ENCODE results near the gene SLC4A2.

Gene SLC4A2

GRCh38 chr7:151062111-151062398 is 2.7 kb downstream of the SLC4A2 start:
- Histone ChIP-seq H3F3A (ENCODE audit: insufficient read depth, low read length) (peaks cover 12% of the 10 kb centered on the region), H3K4me2 (ENCODE audit: low read depth, low read length) (no peak overlapping the region), H3K36me3 (replicated peaks; ENCODE audit: insufficient read depth, low read length) (no peaks in the 10 kb centered on the region), H4K20me1 (ENCODE audit: insufficient read depth, low read length) (no peaks in the 10 kb centered on the region), H3K9me2 (replicated peaks; ENCODE audit: insufficient read depth, low read length) (no peaks in the 10 kb centered on the region), H3K9ac (ENCODE audit: low read length) (no peak overlapping the region), H2AFZ (ENCODE audit: low read length) (no peak overlapping the region), H3K27ac (ENCODE audit: low read length) (no peak overlapping the region), H3K79me2 (ENCODE audit: low read length) (peaks cover 35% of the 10 kb centered on the region), H3K9me3 (replicated peaks; ENCODE audit: insufficient read depth, low read length) (no peaks in the 10 kb centered on the region), H3K27me3 (replicated peaks; ENCODE audit: insufficient read depth, low read length) (no peaks in the 10 kb centered on the region), H3K4me1 (ENCODE audit: low read length) (peaks cover 2% of the 10 kb centered on the region), H3K4me3 (ENCODE audit: low read length) (no peak overlapping the region)
- TF ChIP-seq, protein P1, sequence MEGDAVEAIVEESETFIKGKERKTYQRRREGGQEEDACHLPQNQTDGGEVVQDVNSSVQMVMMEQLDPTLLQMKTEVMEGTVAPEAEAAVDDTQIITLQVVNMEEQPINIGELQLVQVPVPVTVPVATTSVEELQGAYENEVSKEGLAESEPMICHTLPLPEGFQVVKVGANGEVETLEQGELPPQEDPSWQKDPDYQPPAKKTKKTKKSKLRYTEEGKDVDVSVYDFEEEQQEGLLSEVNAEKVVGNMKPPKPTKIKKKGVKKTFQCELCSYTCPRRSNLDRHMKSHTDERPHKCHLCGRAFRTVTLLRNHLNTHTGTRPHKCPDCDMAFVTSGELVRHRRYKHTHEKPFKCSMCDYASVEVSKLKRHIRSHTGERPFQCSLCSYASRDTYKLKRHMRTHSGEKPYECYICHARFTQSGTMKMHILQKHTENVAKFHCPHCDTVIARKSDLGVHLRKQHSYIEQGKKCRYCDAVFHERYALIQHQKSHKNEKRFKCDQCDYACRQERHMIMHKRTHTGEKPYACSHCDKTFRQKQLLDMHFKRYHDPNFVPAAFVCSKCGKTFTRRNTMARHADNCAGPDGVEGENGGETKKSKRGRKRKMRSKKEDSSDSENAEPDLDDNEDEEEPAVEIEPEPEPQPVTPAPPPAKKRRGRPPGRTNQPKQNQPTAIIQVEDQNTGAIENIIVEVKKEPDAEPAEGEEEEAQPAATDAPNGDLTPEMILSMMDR (IDR thresholded peaks at IDR 0.05; ENCODE audit: low read length): no peak
- no peak for DNase-seq

DNA sequence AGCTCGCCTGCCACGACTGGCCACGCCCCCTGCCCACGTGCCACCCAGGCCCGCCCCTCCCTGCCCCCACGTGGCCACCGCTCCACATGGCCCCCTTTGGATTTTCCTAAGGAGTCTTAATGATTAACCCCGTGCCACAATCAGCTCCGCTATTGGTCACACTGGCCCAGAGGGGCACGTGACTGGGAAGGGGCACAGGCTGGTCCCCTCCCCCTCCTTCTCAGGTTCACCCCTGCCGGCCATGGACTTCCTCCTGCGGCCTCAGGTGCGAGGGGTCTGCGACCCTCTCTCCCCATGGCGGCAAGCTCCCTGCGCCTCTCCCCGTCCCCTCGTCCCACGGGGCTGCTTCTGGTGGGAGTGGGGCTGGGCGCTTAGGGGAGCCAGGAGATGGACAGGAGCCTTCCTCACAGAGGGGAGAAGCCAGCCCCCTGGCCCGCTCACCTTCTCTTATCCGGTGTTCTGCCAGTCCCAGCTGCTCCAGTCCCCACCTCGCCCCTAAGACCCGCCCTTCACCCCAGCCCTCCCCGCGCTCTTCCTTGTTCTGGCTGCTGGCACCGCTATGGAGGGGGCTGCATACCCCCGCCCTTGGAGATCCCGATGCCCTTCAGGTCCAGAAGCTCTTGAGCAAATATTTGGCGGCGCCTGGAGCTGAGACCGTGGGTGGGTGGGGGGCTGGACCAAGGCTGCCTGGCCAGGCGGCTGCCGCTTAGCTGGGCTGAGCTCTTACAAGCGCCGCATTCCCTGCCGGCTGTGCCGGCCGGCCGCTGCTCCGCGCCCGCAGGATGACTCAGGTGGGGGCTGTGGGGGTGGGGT is 3.2 kb downstream of the SLC4A2 start:
- Histone ChIP-seq H3K27me3 (replicated peaks; ENCODE audit: insufficient read depth, low read length) (no peaks in the 10 kb centered on the region), H4K20me1 (ENCODE audit: insufficient read depth, low read length) (no peaks in the 10 kb centered on the region), H3K4me2 (ENCODE audit: low read depth, low read length) (no peak overlapping the region), H3K79me2 (ENCODE audit: low read length) (peaks cover 33% of the 10 kb centered on the region), H3K9me2 (replicated peaks; ENCODE audit: insufficient read depth, low read length) (no peaks in the 10 kb centered on the region), H3K36me3 (replicated peaks; ENCODE audit: insufficient read depth, low read length) (no peaks in the 10 kb centered on the region), H3K27ac (ENCODE audit: low read length) (no peak overlapping the region), H3K4me3 (ENCODE audit: low read length) (no peak overlapping the region), H3K4me1 (ENCODE audit: low read length) (no peaks in the 10 kb centered on the region), H2AFZ (ENCODE audit: low read length) (no peak overlapping the region), H3F3A (ENCODE audit: insufficient read depth, low read length) (peaks cover 12% of the 10 kb centered on the region), H3K9ac (ENCODE audit: low read length) (no peak overlapping the region), H3K9me3 (replicated peaks; ENCODE audit: insufficient read depth, low read length) (no peaks in the 10 kb centered on the region)
- TF ChIP-seq, protein P1 (IDR thresholded peaks at IDR 0.05; ENCODE audit: low read length): no peak
- TF ChIP-seq EZH2phosphoT487 (IDR thresholded peaks at IDR 0.05; ENCODE audit: low read length) (no peak), EZH2 (optimal IDR thresholded peaks at IDR 0.05; ENCODE audit: low read depth, low read length) (no peak)
- no peak for DNase-seq

GRCh38 chr7:151063212-151063561 is 3.8 kb downstream of the SLC4A2 start:
- no peak overlapping the region for H3K9ac ChIP-seq (ENCODE audit: low read length)
- DNase-seq: no peak
- no peaks in the 10 kb centered on the region for H3K4me1 ChIP-seq (ENCODE audit: low read length)
- H3F3A ChIP-seq (ENCODE audit: insufficient read depth, low read length): peaks cover 10% of the 10 kb centered on the region
- no peaks in the 10 kb centered on the region for H3K9me2 ChIP-seq (replicated peaks; ENCODE audit: insufficient read depth, low read length)
- peaks cover 33% of the 10 kb centered on the region for H3K79me2 ChIP-seq (ENCODE audit: low read length)
- no peak overlapping the region for H3K4me2 ChIP-seq (ENCODE audit: low read depth, low read length)
- no peaks in the 10 kb centered on the region for H4K20me1 ChIP-seq (ENCODE audit: insufficient read depth, low read length)
- no peaks in the 10 kb centered on the region for H3K36me3 ChIP-seq (replicated peaks; ENCODE audit: insufficient read depth, low read length)
- no peaks in the 10 kb centered on the region for H3K9me3 ChIP-seq (replicated peaks; ENCODE audit: insufficient read depth, low read length)
- TF ChIP-seq EZH2 (optimal IDR thresholded peaks at IDR 0.05; ENCODE audit: low read depth, low read length): no peak
- TF ChIP-seq, protein P1 (IDR thresholded peaks at IDR 0.05; ENCODE audit: low read length): no peak
- no peak for TF ChIP-seq EZH2phosphoT487 (IDR thresholded peaks at IDR 0.05; ENCODE audit: low read length)
- no peak overlapping the region for H3K4me3 ChIP-seq (ENCODE audit: low read length)
- no peaks in the 10 kb centered on the region for H3K27me3 ChIP-seq (replicated peaks; ENCODE audit: insufficient read depth, low read length)
- no peak overlapping the region for H3K27ac ChIP-seq (ENCODE audit: low read length)
- H2AFZ ChIP-seq (ENCODE audit: low read length): no peak overlapping the region

All from MM.1S (cell line).